ENCODE measurements around the gene POFUT1. TPM values are rescaled to one million over a fixed set of nuclear protein-coding genes. Genes with fewer than 3 reads are reported as not detected.
A peak's percentile ranks its signal among the peaks of the same experiment; 100 is the strongest.
"Not testable (repeated sequence)": the region's sequence is repeated elsewhere in the genome, so short reads cannot be mapped to it uniquely, and the experiment has no call there.

The POFUT1 gene
- polyA plus RNA-seq, 1 donor from 2014 or later: 15.1 TPM

DNA sequence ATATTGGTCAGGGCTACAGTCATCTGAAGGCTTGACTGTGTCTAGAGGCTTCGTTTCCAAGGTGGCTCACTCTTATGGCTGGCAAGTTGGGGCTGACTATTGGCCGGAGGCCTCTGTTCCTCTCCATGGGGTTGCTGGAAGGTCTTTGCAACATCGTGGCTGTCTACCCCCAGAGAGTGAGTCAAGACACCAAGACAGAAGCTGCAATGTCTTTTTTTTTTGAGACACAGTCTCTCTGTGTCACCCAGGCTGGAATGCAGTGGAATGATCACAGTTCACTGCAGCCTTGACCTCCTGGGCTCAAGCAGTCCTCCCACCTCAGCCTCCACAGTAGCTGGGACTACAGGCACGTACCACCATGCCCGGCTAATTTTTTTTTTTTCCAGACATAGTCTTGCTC, 40.4 kb downstream of the POFUT1 start:
- no peaks in the 10 kb centered on the region for H3K36me3 Mint-ChIP-seq
- peaks cover 2% of the 10 kb centered on the region for H3K27me3 Mint-ChIP-seq
- no peak overlapping the region for H3K27ac Mint-ChIP-seq
- H3K4me3 Mint-ChIP-seq: no peak overlapping the region
- peaks cover 7 to 10% (median 8%) of the 10 kb centered on the region in 3 donors for H3K4me1 Mint-ChIP-seq
- H3K9me3 Mint-ChIP-seq: peaks cover 0 to 2% (median 0%) of the 10 kb centered on the region in 3 donors

GRCh38 chr20:32249030-32249738, 41.5 kb downstream of the POFUT1 start:
- Mint-ChIP-seq H3K9me3 (peaks cover 0 to 2% (median 0%) of the 10 kb centered on the region in 3 donors), H3K4me3 (peak overlapping the region in 2 of 4 donors; percentile 7 to 18), H3K36me3 (no peaks in the 10 kb centered on the region), H3K27ac (peak overlapping the region in 1 of 3 donors; percentile 8), H3K4me1 (peaks cover 7 to 10% (median 8%) of the 10 kb centered on the region in 3 donors), H3K27me3 (peaks cover 2% of the 10 kb centered on the region)

- H3K27me3 Mint-ChIP-seq: peaks cover 2% of the 10 kb centered on the region
- peaks cover 0 to 2% (median 0%) of the 10 kb centered on the region in 3 donors for H3K9me3 Mint-ChIP-seq
- no peak overlapping the region for H3K4me3 Mint-ChIP-seq
- H3K4me1 Mint-ChIP-seq: peaks cover 7 to 12% (median 8%) of the 10 kb centered on the region in 3 donors
- no peaks in the 10 kb centered on the region for H3K36me3 Mint-ChIP-seq
- H3K27ac Mint-ChIP-seq: no peak overlapping the region
Observed at GRCh38 chr20:32251470-32251869, 43.8 kb downstream of the POFUT1 start.

DNA sequence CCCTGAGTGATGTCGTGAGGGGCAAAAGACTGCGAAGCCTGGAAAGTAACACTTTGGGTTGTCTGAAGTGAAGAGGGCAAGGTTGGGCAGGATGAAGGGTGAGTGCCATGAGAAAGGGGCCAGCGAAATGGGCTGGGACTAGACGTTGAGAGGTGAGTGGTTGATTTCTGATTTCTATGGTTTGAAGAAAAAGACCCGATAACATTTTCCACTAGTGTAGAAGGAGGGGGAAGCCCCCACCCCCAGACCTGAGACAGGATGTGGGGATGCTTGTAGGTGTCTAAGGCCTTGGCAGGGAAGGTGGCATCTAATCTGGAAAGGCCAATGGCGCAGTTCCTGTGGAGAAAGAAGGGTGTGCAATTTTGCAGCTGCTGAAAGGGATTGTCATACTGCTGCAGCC, 44.5 kb downstream of the POFUT1 start:
- Mint-ChIP-seq H3K4me1 (peaks cover 10 to 15% (median 12%) of the 10 kb centered on the region in 3 donors), H3K4me3 (no peak overlapping the region), H3K36me3 (no peaks in the 10 kb centered on the region), H3K9me3 (peaks cover 0 to 2% (median 0%) of the 10 kb centered on the region in 3 donors), H3K27ac (peak overlapping the region in 1 of 3 donors; percentile 25), H3K27me3 (peaks cover 2% of the 10 kb centered on the region)

GRCh38 chr20:32260973-32261372, 53.3 kb downstream of the POFUT1 start:
- H3K4me3 Mint-ChIP-seq, H3K36me3 Mint-ChIP-seq, H3K27me3 Mint-ChIP-seq, H3K9me3 Mint-ChIP-seq, H3K4me1 Mint-ChIP-seq, H3K27ac Mint-ChIP-seq: not testable (repeated sequence)

GRCh38 chr20:32261644-32262043, 54.0 kb downstream of the POFUT1 start:
- Mint-ChIP-seq H3K27ac (no peak overlapping the region), H3K4me1 (peaks cover 2 to 9% (median 5%) of the 10 kb centered on the region in 3 donors), H3K27me3 (no peaks in the 10 kb centered on the region), H3K9me3 (no peaks in the 10 kb centered on the region), H3K36me3 (no peaks in the 10 kb centered on the region), H3K4me3 (no peak overlapping the region)

DNA sequence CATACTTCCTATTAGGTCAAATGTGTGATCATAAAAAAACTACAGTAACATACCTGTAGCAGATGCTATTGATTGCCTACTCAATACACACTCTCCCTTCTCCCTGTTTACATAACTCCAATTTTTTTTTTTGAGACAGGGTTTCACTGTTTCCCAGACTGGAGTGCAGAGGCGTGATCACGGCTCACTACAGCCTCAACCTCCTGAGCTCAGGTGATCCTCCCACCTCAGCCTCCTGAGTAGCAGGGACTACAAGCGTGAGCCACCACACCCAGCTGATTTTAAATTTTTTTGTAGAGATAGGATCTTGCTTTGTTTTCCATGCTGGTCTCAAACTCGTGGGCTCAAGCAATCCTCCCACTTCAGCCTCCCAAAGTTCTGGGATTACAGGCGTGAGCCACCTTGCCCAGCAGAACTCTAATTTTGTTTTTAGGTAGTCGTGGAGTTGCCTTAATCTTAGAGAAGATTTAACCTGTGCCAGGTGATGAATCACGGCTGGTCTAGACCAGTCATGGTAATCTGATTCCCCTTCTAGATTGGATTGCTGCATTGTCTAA, 55.8 kb downstream of the POFUT1 start:
- Mint-ChIP-seq H3K27ac (no peak overlapping the region), H3K4me3 (no peak overlapping the region), H3K36me3 (peaks cover 1% of the 10 kb centered on the region), H3K4me1 (peaks cover 6 to 13% (median 9%) of the 10 kb centered on the region in 3 donors), H3K27me3 (no peaks in the 10 kb centered on the region), H3K9me3 (no peaks in the 10 kb centered on the region)

GRCh38 chr20:32271620-32272019, 63.9 kb downstream of the POFUT1 start:
- H3K9me3 Mint-ChIP-seq: no peaks in the 10 kb centered on the region
- no peaks in the 10 kb centered on the region for H3K27me3 Mint-ChIP-seq
- H3K27ac Mint-ChIP-seq: no peak overlapping the region
- peaks cover 9 to 17% (median 17%) of the 10 kb centered on the region in 3 donors for H3K4me1 Mint-ChIP-seq
- peaks cover 4% of the 10 kb centered on the region for H3K36me3 Mint-ChIP-seq
- H3K4me3 Mint-ChIP-seq: no peak overlapping the region

GRCh38 chr20:32274359-32274758, 66.7 kb downstream of the POFUT1 start:
- H3K36me3 Mint-ChIP-seq: peaks cover 3% of the 10 kb centered on the region
- peaks cover 12 to 26% (median 17%) of the 10 kb centered on the region in 3 donors for H3K4me1 Mint-ChIP-seq
- H3K9me3 Mint-ChIP-seq: no peaks in the 10 kb centered on the region
- peak overlapping the region in 1 of 3 donors; percentile 88 for H3K27ac Mint-ChIP-seq
- H3K4me3 Mint-ChIP-seq: peak overlapping the region in 1 of 4 donors; percentile 86
- no peaks in the 10 kb centered on the region for H3K27me3 Mint-ChIP-seq

DNA sequence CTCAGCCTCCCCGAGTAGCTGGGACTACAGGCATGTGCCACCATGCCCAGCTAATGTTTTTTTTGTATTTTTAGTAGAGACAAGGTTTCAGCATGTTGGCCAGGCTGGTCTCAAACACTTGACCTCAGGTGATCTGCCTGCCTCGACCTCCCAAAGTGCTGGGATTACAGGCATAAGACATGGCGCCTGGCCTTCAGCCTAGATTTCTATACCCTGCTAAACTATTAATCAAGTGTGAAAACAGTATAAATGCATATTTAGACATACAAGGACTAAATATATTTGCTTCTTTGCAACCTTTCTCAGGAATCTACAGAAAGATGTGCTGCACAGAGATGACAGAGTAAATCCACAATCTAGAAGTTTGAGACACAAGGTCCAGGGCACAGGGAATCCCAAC, 67.5 kb downstream of the POFUT1 start:
- Mint-ChIP-seq H3K4me3 (peak overlapping the region in 3 of 4 donors; percentile 21 to 43 (median 22)), H3K4me1 (peaks cover 12 to 31% (median 22%) of the 10 kb centered on the region in 3 donors), H3K27ac (peak overlapping the region in 2 of 3 donors; percentile 7 to 63)
- H3K36me3 Mint-ChIP-seq, H3K9me3 Mint-ChIP-seq, H3K27me3 Mint-ChIP-seq: not testable (repeated sequence)

DNA sequence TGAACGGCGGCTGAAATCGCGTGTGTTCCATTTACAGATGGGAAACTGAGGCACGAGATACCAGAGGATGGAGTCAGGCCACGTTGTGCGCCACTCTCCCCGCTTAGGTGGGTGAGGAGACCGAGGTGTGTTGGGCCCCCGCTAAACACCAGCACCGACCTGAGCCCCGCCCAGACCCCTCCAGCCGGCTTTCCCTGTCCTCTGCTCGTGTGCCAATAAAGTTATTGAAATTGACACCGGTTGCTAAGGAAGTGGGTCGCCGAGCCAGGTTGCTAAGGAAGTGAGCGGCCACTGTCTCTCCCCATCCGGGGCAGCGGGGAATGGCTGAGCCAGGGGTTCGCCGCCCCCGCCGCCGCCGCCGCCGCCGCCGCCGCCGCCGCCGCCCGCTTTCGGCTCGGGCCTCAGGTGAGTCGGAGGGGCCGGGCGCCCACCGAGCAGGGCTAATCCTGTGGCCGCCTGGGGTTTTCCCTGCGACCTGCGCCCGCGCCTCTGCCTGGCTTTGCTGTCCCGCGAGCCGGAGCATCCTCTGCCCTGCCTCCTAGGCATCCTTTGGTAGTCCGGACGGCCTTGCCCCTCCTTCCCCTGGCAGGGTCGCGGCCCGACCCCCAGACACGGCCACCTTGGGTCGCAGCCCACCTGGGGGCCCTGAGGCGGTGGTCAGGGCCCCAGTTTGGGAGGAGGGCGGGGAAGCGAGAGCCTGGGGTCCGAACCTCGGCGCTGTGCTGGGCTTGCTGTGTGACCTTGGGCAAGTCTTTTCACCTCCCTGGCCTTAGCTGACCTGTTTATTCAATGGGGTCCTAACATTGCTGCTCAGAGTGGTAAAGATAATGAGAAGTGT, 69.9 kb downstream of the POFUT1 start, which contains the start of gene KIF3B:
Gene KIF3B, plus strand, starts transcription at position 291 of the 838 bp plus-strand sequence. CDS start 32,127 bp downstream, outside the sequence.
- Mint-ChIP-seq H3K27ac (peak within 1 kb of the TSS; percentile 91 to 95 (median 93)), H3K36me3 (peaks cover 7% of the 10 kb centered on the region), H3K9me3 (no peaks in the 10 kb centered on the region), H3K4me3 (peak within 1 kb of the TSS; percentile 90 to 98 (median 96)), H3K27me3 (no peaks in the 10 kb centered on the region), H3K4me1 (peaks cover 25 to 42% (median 37%) of the 10 kb centered on the region in 3 donors)

DNA sequence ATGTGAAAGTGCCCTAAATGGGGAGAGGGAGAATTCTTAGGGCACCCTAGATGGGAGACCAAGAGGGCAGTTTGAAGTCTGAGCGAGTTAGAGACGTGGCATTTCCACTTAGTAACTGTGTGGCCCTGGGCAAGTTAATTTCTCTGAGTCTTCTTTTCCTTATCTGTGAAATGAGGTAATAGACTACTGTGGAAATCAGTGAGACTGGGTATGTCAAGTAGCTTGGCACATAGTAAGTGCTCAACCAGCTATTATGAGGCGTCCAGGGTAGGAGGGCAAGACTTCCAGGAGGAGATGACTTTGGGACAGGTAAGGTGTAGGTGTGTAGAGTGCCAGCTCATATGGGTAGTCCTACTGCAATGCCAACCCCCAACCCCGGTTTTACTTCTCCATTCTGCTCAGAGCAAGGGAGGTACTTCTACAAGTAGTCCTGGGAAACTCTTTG, 70.5 kb downstream of the POFUT1 start:
- Mint-ChIP-seq H3K36me3 (peaks cover 7% of the 10 kb centered on the region), H3K4me3 (peak overlapping the region; percentile 90 to 98 (median 96)), H3K4me1 (peaks cover 27 to 44% (median 39%) of the 10 kb centered on the region in 3 donors), H3K9me3 (no peaks in the 10 kb centered on the region), H3K27ac (peak overlapping the region; percentile 40 to 95 (median 91)), H3K27me3 (no peaks in the 10 kb centered on the region)

- no peaks in the 10 kb centered on the region for H3K9me3 Mint-ChIP-seq
- no peaks in the 10 kb centered on the region for H3K27me3 Mint-ChIP-seq
- H3K36me3 Mint-ChIP-seq: peaks cover 9% of the 10 kb centered on the region
- H3K4me1 Mint-ChIP-seq: peaks cover 44 to 61% (median 49%) of the 10 kb centered on the region in 3 donors
- H3K4me3 Mint-ChIP-seq: peak overlapping the region in 2 of 4 donors; percentile 45 to 58
- H3K27ac Mint-ChIP-seq: peak overlapping the region; percentile 60 to 90 (median 81)
Observed at GRCh38 chr20:32281711-32282110, 74.0 kb downstream of the POFUT1 start.

DNA sequence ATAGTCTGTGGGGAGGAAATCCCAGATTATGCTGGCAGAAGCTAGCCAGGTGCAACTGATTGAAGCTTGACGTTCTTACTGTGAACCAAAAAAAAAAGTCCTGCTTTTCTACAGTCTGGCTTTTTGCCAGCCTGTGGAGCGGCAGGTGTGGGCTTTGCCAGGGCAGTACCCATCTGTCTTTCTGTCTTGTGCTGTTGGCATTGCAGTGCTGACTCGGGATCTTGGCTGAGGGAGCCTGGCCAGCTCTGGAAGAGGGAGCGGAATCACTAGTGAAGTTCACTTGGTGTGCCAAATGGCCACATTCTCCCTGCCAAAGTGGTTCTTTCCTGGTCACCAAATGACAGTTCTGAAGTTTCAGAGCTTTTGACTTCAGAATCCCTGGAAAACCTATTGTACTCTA, 74.8 kb downstream of the POFUT1 start:
- no peaks in the 10 kb centered on the region for H3K9me3 Mint-ChIP-seq
- H3K27me3 Mint-ChIP-seq: no peaks in the 10 kb centered on the region
- H3K4me1 Mint-ChIP-seq: peaks cover 39 to 58% (median 50%) of the 10 kb centered on the region in 3 donors
- H3K4me3 Mint-ChIP-seq: peak overlapping the region in 1 of 4 donors; percentile 45
- H3K27ac Mint-ChIP-seq: peak overlapping the region in 2 of 3 donors; percentile 65 to 81
- peaks cover 9% of the 10 kb centered on the region for H3K36me3 Mint-ChIP-seq

Measured in IgD-negative memory B cell (primary cell).